ENCODE measurements around the gene NRN1L. TPM values are rescaled to one million over a fixed set of nuclear protein-coding genes. Genes with fewer than 3 reads are reported as not detected.
A peak's percentile ranks its signal among the peaks of the same experiment; 100 is the strongest.

Gene NRN1L
- total RNA-seq, 1 experiment from 2014 or later, result 1.4 TPM

- H3K27me3 ChIP-seq (ENCODE audit: insufficient read depth, low read length), result no peaks in the 10 kb centered on the region
- H3K9ac ChIP-seq (ENCODE audit: low read length), result peak overlapping the region; percentile 36
- no peaks in the 10 kb centered on the region for H4K20me1 ChIP-seq (ENCODE audit: insufficient read depth)
- ChIA-PET CTCF (interaction anchor here (0.6 to 1.0 kb wide), 3 partner anchors 35 to 123 kb away, joined by 3 read pairs; no protein-coding TSS in a partner anchor), RAD21 (ENCODE audit: low non-redundant PET in 1 of 2, low total read pairs in 2 of 2, uncharacterized antibody in 2 of 2, unreplicated experiment in 2 of 2) (interaction anchor here in 1 of 2 experiments (0.5 kb wide), 1 partner anchor 141 kb away, joined by 4 read pairs; no protein-coding TSS in a partner anchor), POLR2A (no interaction called here)
- H3K9me3 ChIP-seq (ENCODE audit: control insufficient read depth in 1 of 2, insufficient read depth in 1 of 2, low read depth in 1 of 2, low read length in 2 of 2), result no peaks in the 10 kb centered on the region
- TF ChIP-seq, protein P1, sequence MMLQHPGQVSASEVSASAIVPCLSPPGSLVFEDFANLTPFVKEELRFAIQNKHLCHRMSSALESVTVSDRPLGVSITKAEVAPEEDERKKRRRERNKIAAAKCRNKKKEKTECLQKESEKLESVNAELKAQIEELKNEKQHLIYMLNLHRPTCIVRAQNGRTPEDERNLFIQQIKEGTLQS (IDR thresholded peaks at IDR 0.05), result no peak
- TF ChIP-seq ZFX (IDR thresholded peaks at IDR 0.05) (no peak), JUND (IDR thresholded peaks at IDR 0.05) (peak; percentile 77), FOSL1 (IDR thresholded peaks at IDR 0.05; ENCODE audit: low read depth) (peak; percentile 70), TCF7L2 (IDR thresholded peaks at IDR 0.05; ENCODE audit: borderline replicate concordance, extremely low read depth, insufficient read depth, insufficient read length) (no peak)
- TF ChIP-seq, protein P2, sequence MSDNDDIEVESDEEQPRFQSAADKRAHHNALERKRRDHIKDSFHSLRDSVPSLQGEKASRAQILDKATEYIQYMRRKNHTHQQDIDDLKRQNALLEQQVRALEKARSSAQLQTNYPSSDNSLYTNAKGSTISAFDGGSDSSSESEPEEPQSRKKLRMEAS (IDR thresholded peaks at IDR 0.05), result 0 out of 2 replicates have a peak, but pooled peaks have one; percentile 23
- no peak overlapping the region for H2AFZ ChIP-seq (ENCODE audit: low read depth, low read length, poor library complexity, severe bottlenecking)
- no peaks in the 10 kb centered on the region for H3K9me2 ChIP-seq (ENCODE audit: insufficient read depth)
- H3K79me2 ChIP-seq (ENCODE audit: insufficient read depth, low read length), result no peaks in the 10 kb centered on the region
- BruUV-seq (replicated peaks), result no TSS peak
- no peaks in the 10 kb centered on the region for H3K36me3 ChIP-seq (ENCODE audit: control insufficient read depth in 1 of 2, insufficient read depth in 2 of 2, low read length in 2 of 2)
- DNase-seq (ENCODE audit: low read depth, low spot score), result peak; percentile 45
- peak overlapping the region; percentile 64 for H3K4me2 ChIP-seq (ENCODE audit: low read length)
- H3K27ac ChIP-seq (ENCODE audit: low read depth, low read length), result peak overlapping the region; percentile 17
- peak; percentile 92 for ATAC-seq
- H3K4me1 ChIP-seq (ENCODE audit: control insufficient read depth in 1 of 2, insufficient read depth in 2 of 2, low read length in 2 of 2), result peaks cover 12 to 16% of the 10 kb centered on the region in 2 experiments
- H3K4me3 ChIP-seq (replicated peaks in 1 of 2; ENCODE audit: low read depth in 1 of 2, low read length in 2 of 2), result no peak overlapping the region
- intact Hi-C loops (cut with micrococcal nuclease), result no loop called here
These were observed 33.2 kb downstream of the NRN1L start for GRCh38 chr16:67917852-67918236.

- H3K27me3 ChIP-seq (ENCODE audit: insufficient read depth, low read length), result no peaks in the 10 kb centered on the region
- DNase-seq (ENCODE audit: low read depth, low spot score) (no peak), ATAC-seq (0 out of 2 replicates have a peak, but pooled peaks have one; percentile 31)
- no peak overlapping the region for H2AFZ ChIP-seq (ENCODE audit: low read depth, low read length, poor library complexity, severe bottlenecking)
- H3K4me2 ChIP-seq (ENCODE audit: low read length), result no peak overlapping the region
- TF ChIP-seq, protein P1 (IDR thresholded peaks at IDR 0.05), result no peak
- TF ChIP-seq RAD21 (IDR thresholded peaks at IDR 0.05; ENCODE audit: low read depth), result peak; percentile 35; the same call in 1 of the 2 replicates
- ChIA-PET POLR2A (no interaction called here), RAD21 (ENCODE audit: low non-redundant PET in 1 of 2, low total read pairs in 2 of 2, uncharacterized antibody in 2 of 2, unreplicated experiment in 2 of 2) (no interaction called here), CTCF (interaction anchor here (0.8 to 0.9 kb wide), 2 partner anchors 103 to 426 kb away, joined by 3 to 4 read pairs; no protein-coding TSS in a partner anchor)
- BruUV-seq (replicated peaks), result no TSS peak
- no peak overlapping the region for H3K27ac ChIP-seq (ENCODE audit: low read depth, low read length)
- no peaks in the 10 kb centered on the region for H3K9me2 ChIP-seq (ENCODE audit: insufficient read depth)
- H3K4me3 ChIP-seq (replicated peaks in 1 of 2; ENCODE audit: low read depth in 1 of 2, low read length in 2 of 2), result no peak overlapping the region
- intact Hi-C loops (cut with micrococcal nuclease), result no loop called here
- no peaks in the 10 kb centered on the region for H4K20me1 ChIP-seq (ENCODE audit: insufficient read depth)
- peaks cover 12 to 16% of the 10 kb centered on the region in 2 experiments for H3K4me1 ChIP-seq (ENCODE audit: control insufficient read depth in 1 of 2, insufficient read depth in 2 of 2, low read length in 2 of 2)
- H3K9me3 ChIP-seq (ENCODE audit: control insufficient read depth in 1 of 2, insufficient read depth in 1 of 2, low read depth in 1 of 2, low read length in 2 of 2), result no peaks in the 10 kb centered on the region
- H3K9ac ChIP-seq (ENCODE audit: low read length), result no peak overlapping the region
- no peaks in the 10 kb centered on the region for H3K79me2 ChIP-seq (ENCODE audit: insufficient read depth, low read length)
- H3K36me3 ChIP-seq (ENCODE audit: control insufficient read depth in 1 of 2, insufficient read depth in 2 of 2, low read length in 2 of 2), result no peaks in the 10 kb centered on the region
These were observed 35.0 kb downstream of the NRN1L start for GRCh38 chr16:67919622-67920221.

Measured in HCT116 (cell line).